Spleen (tissue), 11 donors: ENCODE results near the gene EZH2. TPM values are rescaled to one million over a fixed set of nuclear protein-coding genes. Genes with fewer than 3 reads are reported as not detected.

ENCODE experiments used
- DNase-seq: peaks from one replicate; pipeline ENCODE4 v3.0.0-alpha.2; 2020
- H3K27ac ChIP-seq, 8 donors: fragments of 200-600 bp; sonication (generic) in 7 of 8; 1 replicate in 4 of 8; 2 replicates in 4 of 8; pipeline versions ENCODE4 v1.5.0 to v1.8.0; 2016 to 2021; ENCODE audit warnings: inconsistent platforms in 4 of 8, mild to moderate bottlenecking in 4 of 8, moderate library complexity in 1 of 8
- H3K27me3 ChIP-seq, 7 donors: fragments of 200-600 bp; sonication (generic) in 6 of 7; replicated peaks in 1 of 7; 1 replicate in 4 of 7; 2 replicates in 3 of 7; pipeline versions ENCODE4 v1.5.0 to v1.8.0; 2016 to 2021; ENCODE audit warnings: inconsistent platforms in 3 of 7, mild to moderate bottlenecking in 1 of 7
- H3K36me3 ChIP-seq, 6 donors: fragments of 200-600 bp; sonication (generic) in 5 of 6; 1 replicate in 4 of 6; 2 replicates in 2 of 6; pipeline versions ENCODE4 v1.5.0 to v1.8.0; 2016 to 2021; ENCODE audit warnings: inconsistent platforms in 2 of 6
- H3K4me1 ChIP-seq, 6 donors: fragments of 200-600 bp; sonication (generic) in 5 of 6; 1 replicate in 3 of 6; 2 replicates in 3 of 6; pipeline versions ENCODE4 v1.5.0 to v1.8.0; 2016 to 2021; ENCODE audit warnings: inconsistent platforms in 3 of 6
- H3K4me3 ChIP-seq, 8 donors: fragments of 200-600 bp; sonication (generic) in 7 of 8; 1 replicate in 4 of 8; 2 replicates in 4 of 8; pipeline versions ENCODE4 v1.5.0 to v1.8.0; 2016 to 2021; ENCODE audit warnings: inconsistent platforms in 4 of 8, mild to moderate bottlenecking in 4 of 8, moderate library complexity in 2 of 8
- H3K9me3 ChIP-seq, 8 donors: fragments of 200-600 bp; sonication (generic) in 7 of 8; 1 replicate in 4 of 8; 2 replicates in 4 of 8; pipeline versions ENCODE4 v1.5.0 to v1.8.0; 2016 to 2021; ENCODE audit warnings: inconsistent platforms in 4 of 8
- POLR2A ChIP-seq, 3 donors: fragments of 450-650 bp; IDR thresholded peaks; one replicate each; pipeline ENCODE4 v1.5.1; 2017; ENCODE audit warnings: antibody characterized with exemption in 3 of 3, mild to moderate bottlenecking in 1 of 3
- POLR2AphosphoS5 ChIP-seq, 3 donors: sonication (generic); formaldehyde crosslinking; IDR thresholded peaks; one replicate each; pipeline ENCODE4 v1.5.1; 2017; ENCODE audit warnings: antibody characterized with exemption in 3 of 3
- WGBS, 5 donors: extraction: QIAGEN DNeasy Blood & Tissue Kit in 3 of 5; methylation state at CpG; one replicate each; pipeline versions ENCODE4 v1.1.5 to v1.1.7; 2013 to 2018; 5-methylcytosine and 5-hydroxymethylcytosine counted together
- intact Hi-C: fragments of 100-400 bp; cut with DNase I; formaldehyde crosslinking; loops from one replicate; pipeline ENCODE4 v1.15.0; 2023; ENCODE audit warnings: low total_unique reads
- polyA plus RNA-seq, 3 donors: library from polyadenylated mRNA; stranded (reverse); fragments of 200-250 nt; gene quantifications; one replicate each; pipeline ENCODE4 v1.2.1, GENCODE V29; 2013
- total RNA-seq, 7 donors: library from RNA; depleted of rRNA in 3 of 7; stranded (reverse); fragments of >200 nt in 3 of 7; fragmentation: NEBNext Ultra II Directional in 4 of 7; extraction: Animal tissue kit (Norgen Biotek cat#: 25700) in 4 of 7; gene quantifications; one replicate each; pipeline versions ENCODE4 v1.1.0 to v1.2.1, GENCODE V29; 2016 to 2021
- TF ChIP-seq, protein P1 (sequence below), 11 experiments: fragments of 200-600 bp in 7 of 11; fragments of 450-650 bp in 4 of 11; sonication (generic) in 4 of 11; IDR thresholded peaks in 8 of 11; conservative IDR thresholded peaks in 3 of 11; 1 replicate in 7 of 11; 2 replicates in 4 of 11; pipeline versions ENCODE4 v1.4.0 to v1.8.0; 2016 to 2021; ENCODE audit warnings: antibody characterized with exemption in 11 of 11, inconsistent platforms in 4 of 11, mild to moderate bottlenecking in 1 of 11
- donor health status: healthy with polysubstance abuse.
- donor health status: DM: no; HTN: no; CAD: no; lungs with moderate emphysema.
- donor health status: DM: no; HTN: no; CAD: no.
- donor health status: Bipolar disorder and iron deficiency.
- donor health status: healthy.
- donor health status: DM: no; HTN: no; CAD: no.
- donor health status: DM: yes; HTN: yes; CAD: no.

EZH2 gene
- total and polyA plus RNA-seq, 10 donors: 5.0 to 14.5 (median 7.4) TPM

DNA sequence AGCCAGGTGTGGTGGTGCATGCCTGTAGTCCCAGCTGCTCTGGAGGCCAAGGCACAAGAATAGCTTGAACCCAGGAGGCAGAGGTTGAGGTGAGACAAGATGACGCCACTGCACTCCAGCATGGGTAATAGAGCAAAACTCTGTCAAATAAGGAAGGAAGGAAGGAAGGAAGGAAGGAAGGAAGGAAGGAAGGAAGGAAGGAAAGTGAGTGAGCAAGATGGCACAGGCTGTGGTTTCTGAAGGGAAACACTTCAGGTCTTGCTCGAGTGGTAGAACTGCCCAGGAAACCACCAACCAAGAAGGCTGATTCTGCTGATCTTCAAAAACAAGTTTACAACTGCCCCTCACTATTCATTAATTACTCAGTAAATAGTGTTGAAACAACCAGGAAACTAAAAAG is 45.2 kb downstream of the EZH2 start:
- Histone ChIP-seq H3K27me3 (no peaks in the 10 kb centered on the region), H3K4me3 (no peak overlapping the region), H3K4me1 (peaks cover 0 to 18% (median 7%) of the 10 kb centered on the region in 6 donors), H3K27ac (peak overlapping the region in 3 of 8 donors; percentile 17 to 50 (median 28)), H3K36me3 (no peaks in the 10 kb centered on the region), H3K9me3 (no peaks in the 10 kb centered on the region)
- TF ChIP-seq POLR2AphosphoS5 (IDR thresholded peaks at IDR 0.05) (no peak), POLR2A (IDR thresholded peaks at IDR 0.05) (no peak)
- TF ChIP-seq, protein P1, sequence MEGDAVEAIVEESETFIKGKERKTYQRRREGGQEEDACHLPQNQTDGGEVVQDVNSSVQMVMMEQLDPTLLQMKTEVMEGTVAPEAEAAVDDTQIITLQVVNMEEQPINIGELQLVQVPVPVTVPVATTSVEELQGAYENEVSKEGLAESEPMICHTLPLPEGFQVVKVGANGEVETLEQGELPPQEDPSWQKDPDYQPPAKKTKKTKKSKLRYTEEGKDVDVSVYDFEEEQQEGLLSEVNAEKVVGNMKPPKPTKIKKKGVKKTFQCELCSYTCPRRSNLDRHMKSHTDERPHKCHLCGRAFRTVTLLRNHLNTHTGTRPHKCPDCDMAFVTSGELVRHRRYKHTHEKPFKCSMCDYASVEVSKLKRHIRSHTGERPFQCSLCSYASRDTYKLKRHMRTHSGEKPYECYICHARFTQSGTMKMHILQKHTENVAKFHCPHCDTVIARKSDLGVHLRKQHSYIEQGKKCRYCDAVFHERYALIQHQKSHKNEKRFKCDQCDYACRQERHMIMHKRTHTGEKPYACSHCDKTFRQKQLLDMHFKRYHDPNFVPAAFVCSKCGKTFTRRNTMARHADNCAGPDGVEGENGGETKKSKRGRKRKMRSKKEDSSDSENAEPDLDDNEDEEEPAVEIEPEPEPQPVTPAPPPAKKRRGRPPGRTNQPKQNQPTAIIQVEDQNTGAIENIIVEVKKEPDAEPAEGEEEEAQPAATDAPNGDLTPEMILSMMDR (IDR thresholded peaks at IDR 0.05 in 8 of 11, conservative IDR thresholded peaks at IDR 0.05 in 3 of 11): no peak
- no peak for DNase-seq
- WGBS, 5 donors: 17 to 45% (median 21%) methylated on average over 2 of the region's 2 CpGs
- intact Hi-C loops: no loop called here

DNA sequence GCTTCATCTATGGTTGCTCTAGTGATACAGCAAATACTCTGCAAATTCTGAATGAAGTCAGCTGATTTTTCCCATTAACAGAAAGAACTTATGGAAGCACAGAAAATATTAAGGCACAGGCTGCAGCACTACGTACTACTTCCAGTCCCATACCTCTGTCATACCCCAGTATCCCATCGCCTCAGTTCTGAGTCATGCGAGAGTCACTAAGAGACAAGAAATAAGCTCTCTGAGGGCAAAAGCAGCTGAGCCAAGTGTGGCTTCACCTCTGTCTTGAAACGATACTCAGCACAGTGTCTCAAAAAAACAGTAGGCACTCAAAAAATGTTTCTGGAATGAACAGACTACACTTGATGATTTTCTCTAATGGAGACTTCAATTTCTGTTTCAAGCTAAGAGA is 48.2 kb downstream of the EZH2 start:
- H3K36me3 ChIP-seq: no peaks in the 10 kb centered on the region
- no peaks in the 10 kb centered on the region for H3K9me3 ChIP-seq
- TF ChIP-seq, protein P1 (IDR thresholded peaks at IDR 0.05 in 8 of 11, conservative IDR thresholded peaks at IDR 0.05 in 3 of 11): no peak
- TF ChIP-seq POLR2AphosphoS5 (IDR thresholded peaks at IDR 0.05) (no peak), POLR2A (IDR thresholded peaks at IDR 0.05) (no peak)
- intact Hi-C loops: no loop called here
- H3K27me3 ChIP-seq: no peaks in the 10 kb centered on the region
- WGBS, 5 donors: 93 to 99% (median 97%) methylated on average over 4 of the region's 4 CpGs
- peaks cover 0 to 18% (median 7%) of the 10 kb centered on the region in 6 donors for H3K4me1 ChIP-seq
- no peak overlapping the region for H3K27ac ChIP-seq
- H3K4me3 ChIP-seq: no peak overlapping the region
- DNase-seq: no peak

DNA sequence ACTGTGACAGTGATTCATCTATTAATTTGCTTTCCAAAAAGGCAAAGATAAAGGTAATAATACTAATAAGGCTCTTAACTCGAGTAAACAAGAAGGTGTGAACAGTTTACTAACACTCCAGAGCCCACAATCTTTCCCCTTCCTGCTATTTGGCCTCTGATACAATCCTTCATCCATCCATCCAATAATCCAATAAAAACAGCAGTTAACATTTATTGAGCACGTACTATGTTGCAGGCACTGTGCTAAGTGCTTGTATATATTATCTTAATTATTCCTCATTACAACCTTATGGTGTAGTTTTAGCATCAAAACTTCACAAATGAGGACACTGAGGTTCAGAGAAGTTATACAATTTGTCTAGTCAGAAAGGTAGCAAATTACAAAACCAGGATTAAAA is 49.5 kb downstream of the EZH2 start:
- 90 to 98% (median 93%) methylated on average over 2 of the region's 2 CpGs for WGBS, 5 donors
- no peaks in the 10 kb centered on the region for H3K9me3 ChIP-seq
- no peaks in the 10 kb centered on the region for H3K27me3 ChIP-seq
- intact Hi-C loops: no loop called here
- H3K4me3 ChIP-seq: no peak overlapping the region
- H3K36me3 ChIP-seq: peaks cover 0 to under 1% (median 0%) of the 10 kb centered on the region in 6 donors
- H3K27ac ChIP-seq: no peak overlapping the region
- no peak for DNase-seq
- TF ChIP-seq POLR2A (IDR thresholded peaks at IDR 0.05): no peak
- TF ChIP-seq POLR2AphosphoS5 (IDR thresholded peaks at IDR 0.05): no peak
- TF ChIP-seq, protein P1 (IDR thresholded peaks at IDR 0.05 in 8 of 11, conservative IDR thresholded peaks at IDR 0.05 in 3 of 11): no peak
- peaks cover 0 to 7% (median 3%) of the 10 kb centered on the region in 6 donors for H3K4me1 ChIP-seq

DNA sequence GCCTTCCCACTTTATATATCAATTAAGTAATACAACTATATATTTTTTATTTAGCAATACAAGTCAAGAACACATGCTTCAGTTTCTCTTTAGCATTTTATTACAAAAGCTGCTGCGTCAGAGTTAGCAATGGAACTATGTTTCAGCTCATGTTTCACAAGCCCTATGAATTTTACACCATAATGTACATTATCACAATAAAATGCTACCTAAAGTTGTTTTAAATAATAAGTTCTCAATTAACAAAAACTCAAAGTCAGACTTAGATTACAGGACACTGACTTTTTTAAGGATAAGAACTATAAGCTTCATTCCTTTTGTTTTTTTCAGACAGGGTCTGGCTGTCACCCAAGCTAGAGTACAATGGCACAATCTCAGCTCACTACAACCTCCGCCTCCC is 52.3 kb downstream of the EZH2 start:
- Histone ChIP-seq H3K4me1 (no peaks in the 10 kb centered on the region), H3K27ac (no peak overlapping the region), H3K9me3 (no peaks in the 10 kb centered on the region), H3K27me3 (no peaks in the 10 kb centered on the region), H3K36me3 (peaks cover 0 to 29% (median 0%) of the 10 kb centered on the region in 6 donors), H3K4me3 (no peak overlapping the region)
- WGBS, 5 donors: 83 to 97% (median 94%) methylated on average over 2 of the region's 2 CpGs
- TF ChIP-seq POLR2A (IDR thresholded peaks at IDR 0.05) (no peak), POLR2AphosphoS5 (IDR thresholded peaks at IDR 0.05) (no peak)
- TF ChIP-seq, protein P1 (IDR thresholded peaks at IDR 0.05 in 8 of 11, conservative IDR thresholded peaks at IDR 0.05 in 3 of 11): no peak
- no peak for DNase-seq
- intact Hi-C loops: no loop called here
